SK-N-SH (cell line): ENCODE results near the gene KCNJ10. TPM values are rescaled to one million over a fixed set of nuclear protein-coding genes. Genes with fewer than 3 reads are reported as not detected.

ENCODE experiments used
- CTCF ChIA-PET: fragments of 300-600, 350-600 bp; formaldehyde crosslinking; extraction: SDS; loops from one replicate; lab custom pipeline; 2021; lab: Yijun Ruan, JAX
- POLR2A ChIA-PET: fragments of 350-600 bp; sonication (Branson Sonifier 250); formaldehyde crosslinking; extraction: SDS; loops from one replicate; lab custom pipeline; 2020; ENCODE audit warnings: antibody characterized with exemption, inconsistent platforms; lab: Yijun Ruan, JAX
- DNase-seq: peaks from one replicate; pipeline ENCODE4 v3.0.0; 2012
- H2AFZ ChIP-seq: fragments of 200-600 bp; sonication (generic); 2 replicates; pipeline ENCODE4 v1.8.1; 2016; ENCODE audit warnings: antibody characterized with exemption, mild to moderate bottlenecking, low read depth
- H3F3A ChIP-seq: fragments of 200-600 bp; sonication (generic); replicated peaks from 2 replicates; pipeline ENCODE3; 2016; ENCODE audit warnings: antibody characterized with exemption, mild to moderate bottlenecking; ENCODE audit not compliant: insufficient read depth
- H3K27ac ChIP-seq, 2 experiments: fragments of 200-500 bp in 1 of 2; fragments of 200-600 bp in 1 of 2; sonication (Bioruptor generic) in 1 of 2; sonication (generic), shearing (Covaris generic) in 1 of 2; 2 replicates each; pipeline versions ENCODE4 v1.5.1 to v1.6.1; 2014 to 2016; ENCODE audit warnings: low read depth in 2 of 2, inconsistent platforms in 1 of 2, low read length in 1 of 2, mild to moderate bottlenecking in 1 of 2, mixed read lengths in 1 of 2
- H3K27me3 ChIP-seq: fragments of 200-600 bp; sonication (generic), shearing (Covaris generic); 2 replicates; pipeline ENCODE4 v1.6.1; 2016; ENCODE audit warnings: mixed run types; ENCODE audit not compliant: insufficient read depth
- H3K36me3 ChIP-seq, 2 experiments: fragments of 200-500 bp in 1 of 2; fragments of 200-600 bp in 1 of 2; sonication (Bioruptor generic) in 1 of 2; sonication (generic) in 1 of 2; replicated peaks in 1 of 2; 2 replicates each; pipeline versions ENCODE3 to v1.5.1; 2014 to 2016; ENCODE audit warnings: low read length in 1 of 2, mild to moderate bottlenecking in 1 of 2; ENCODE audit not compliant: insufficient read depth in 2 of 2, control insufficient read depth in 1 of 2
- H3K4me1 ChIP-seq, 2 experiments: fragments of 200-500 bp in 1 of 2; fragments of 200-600 bp in 1 of 2; sonication (Bioruptor generic) in 1 of 2; sonication (generic), shearing (Covaris generic) in 1 of 2; 2 replicates each; pipeline versions ENCODE4 v1.5.1 to v1.6.1; 2014 to 2016; ENCODE audit warnings: low read depth in 1 of 2, low read length in 1 of 2, mixed run types in 1 of 2; ENCODE audit not compliant: insufficient read depth in 2 of 2, control insufficient read depth in 1 of 2
- H3K4me2 ChIP-seq: fragments of 200-600 bp; sonication (generic), shearing (Covaris generic); 2 replicates; pipeline ENCODE4 v1.6.1; 2017; ENCODE audit warnings: mixed run types
- H3K4me3 ChIP-seq, 2 experiments: fragments of 200-500 bp in 1 of 2; fragments of 200-600 bp in 1 of 2; sonication (Bioruptor generic) in 1 of 2; sonication (generic), shearing (Covaris generic) in 1 of 2; 2 replicates each; pipeline versions ENCODE4 v1.5.1 to v1.8.1; 2014 to 2016; ENCODE audit warnings: low read depth in 2 of 2, inconsistent platforms in 1 of 2, low read length in 1 of 2, mild to moderate bottlenecking in 1 of 2, mixed read lengths in 1 of 2, moderate library complexity in 1 of 2
- H3K79me2 ChIP-seq: fragments of 200-600 bp; sonication (generic); 2 replicates; pipeline ENCODE4 v1.8.1; 2017; ENCODE audit warnings: mild to moderate bottlenecking; ENCODE audit not compliant: insufficient read depth
- H3K9ac ChIP-seq: fragments of 200-600 bp; sonication (generic); 2 replicates; pipeline ENCODE4 v1.6.1; 2017; ENCODE audit warnings: mixed run types
- H3K9me2 ChIP-seq: fragments of 200-600 bp; sonication (generic); 2 replicates; pipeline ENCODE4 v1.6.1; 2017; ENCODE audit warnings: mixed run types
- H3K9me3 ChIP-seq: fragments of 200-600 bp; sonication (generic); 2 replicates; pipeline ENCODE4 v1.6.1; 2017; ENCODE audit warnings: mixed run types, mild to moderate bottlenecking, moderate library complexity
- H4K20me1 ChIP-seq: fragments of 200-600 bp; sonication (generic); 2 replicates; pipeline ENCODE4 v1.6.1; 2017; ENCODE audit warnings: mild to moderate bottlenecking, mixed run types; ENCODE audit not compliant: insufficient read depth
- CHD2 ChIP-seq: fragments of 150-350 bp; IDR thresholded peaks from 2 replicates; pipeline ENCODE4 v1.6.1; 2018; ENCODE audit warnings: low read length; ENCODE audit not compliant: partially characterized antibody
- ELF1 ChIP-seq: IDR thresholded peaks from 2 replicates; pipeline ENCODE4 v1.4.0; 2012
- EP300 ChIP-seq, 2 experiments: IDR thresholded peaks; 2 replicates each; pipeline versions ENCODE4 v1.4.0 to v1.6.1; 2012; ENCODE audit warnings: borderline replicate concordance in 1 of 2, low read depth in 1 of 2, low read length in 1 of 2
- EZH2phosphoT487 ChIP-seq: fragments of 200-600 bp; sonication (generic); IDR thresholded peaks from 2 replicates; pipeline ENCODE4 v1.6.1; 2017; ENCODE audit warnings: low read depth, mixed run types, mild to moderate bottlenecking, antibody characterized with exemption, moderate library complexity, borderline replicate concordance
- FOXJ3 ChIP-seq: sonication (generic); formaldehyde crosslinking; IDR thresholded peaks from 2 replicates; pipeline ENCODE4 v1.5.1; 2020; ENCODE audit warnings: mild to moderate bottlenecking, missing genetic modification reagents
- GABPA ChIP-seq: IDR thresholded peaks from 2 replicates; pipeline ENCODE4 v1.4.0; 2012; ENCODE audit warnings: low read depth, mild to moderate bottlenecking
- GATA2 ChIP-seq: sonication (generic); formaldehyde crosslinking; IDR thresholded peaks from 2 replicates; pipeline ENCODE4 v1.5.0; 2020; ENCODE audit warnings: mild to moderate bottlenecking, missing genetic modification reagents
- MEF2A ChIP-seq: IDR thresholded peaks from 2 replicates; pipeline ENCODE4 v1.4.0; 2012; ENCODE audit warnings: low read depth, borderline replicate concordance
- NRF1 ChIP-seq: IDR thresholded peaks from 2 replicates; pipeline ENCODE4 v1.6.1; 2012; ENCODE audit warnings: low read depth, mild to moderate bottlenecking, low read length
- TAF1 ChIP-seq: IDR thresholded peaks from 2 replicates; pipeline ENCODE4 v1.6.1; 2012; ENCODE audit warnings: low read depth, mild to moderate bottlenecking, low read length, moderate library complexity, borderline replicate concordance
- USF1 ChIP-seq: IDR thresholded peaks from 2 replicates; pipeline ENCODE4 v1.4.0; 2012; ENCODE audit warnings: low read depth, borderline replicate concordance
- WGBS: methylation state at CpG from one replicate; pipeline ENCODE4 v1.1.6; 2017; ENCODE audit warnings: low lambda C conversion rate; 5-methylcytosine and 5-hydroxymethylcytosine counted together
- polyA plus RNA-seq, 3 experiments: library from polyadenylated mRNA; depleted of rRNA; stranded (reverse); fragments of >200 nt; gene quantifications; 2 replicates each; pipeline ENCODE4 v1.2.3, GENCODE V29; 2012
- TF ChIP-seq, protein P1 (sequence below): IDR thresholded peaks from 2 replicates; pipeline ENCODE4 v1.4.0; 2012; ENCODE audit warnings: low read depth, borderline replicate concordance
- TF ChIP-seq, protein P2 (sequence below): fragments of 150-350 bp; IDR thresholded peaks from 2 replicates; pipeline ENCODE4 v1.6.1; 2017; ENCODE audit warnings: antibody characterized with exemption, low read length, low read depth, borderline replicate concordance

Gene KCNJ10
- polyA plus RNA-seq, 1 of the 3 experiments (the other 2 are of a cell fraction) = not detected

- 8% methylated on average over 2 of the region's 2 CpGs for WGBS
- Histone ChIP-seq H3F3A (no peaks in the 10 kb centered on the region), H3K9me3 (no peaks in the 10 kb centered on the region), H3K9me2 (no peaks in the 10 kb centered on the region), H3K9ac (no peak overlapping the region), H3K79me2 (no peaks in the 10 kb centered on the region), H3K4me2 (no peak overlapping the region), H3K4me3 (no peak overlapping the region), H2AFZ (no peak overlapping the region), H3K36me3 (no peaks in the 10 kb centered on the region), H3K4me1 (peaks cover 0 to 2% of the 10 kb centered on the region in 2 experiments; a peak in 1 of 4 replicates), H3K27me3 (no peaks in the 10 kb centered on the region; the same call in 1 of the 2 replicates), H3K27ac (no peak overlapping the region), H4K20me1 (no peaks in the 10 kb centered on the region)
- POLR2A ChIA-PET = no interaction called here
- no peak for DNase-seq
- no peak for TF ChIP-seq USF1
- no peak for TF ChIP-seq EZH2phosphoT487
- TF ChIP-seq MEF2A = no peak
- CTCF ChIA-PET = interaction anchor here (2.8 to 13.1 kb wide), 2 partner anchors 15 to 56 kb away, joined by 7 to 100 read pairs; no protein-coding TSS in a partner anchor
Measured at GRCh38 chr1:159951016-159951415, 118.9 kb downstream of the KCNJ10 start.

GRCh38 chr1:159949981-159950381, 120.0 kb downstream of the KCNJ10 start:
- Histone ChIP-seq H2AFZ (no peak overlapping the region), H3K4me1 (peaks cover 0 to 4% of the 10 kb centered on the region in 2 experiments; a peak in 1 of 4 replicates), H3K4me3 (no peak overlapping the region), H3K27ac (no peak overlapping the region), H4K20me1 (no peaks in the 10 kb centered on the region), H3K36me3 (no peaks in the 10 kb centered on the region), H3K9ac (no peak overlapping the region), H3K27me3 (no peaks in the 10 kb centered on the region; the same call in 1 of the 2 replicates), H3K9me2 (no peaks in the 10 kb centered on the region), H3F3A (no peaks in the 10 kb centered on the region), H3K9me3 (no peaks in the 10 kb centered on the region), H3K79me2 (no peaks in the 10 kb centered on the region), H3K4me2 (no peak overlapping the region)
- 55% methylated on average over 4 of the region's 4 CpGs for WGBS
- TF ChIP-seq GABPA (no peak), FOXJ3 (CRISPR knock-in tag) (no peak), ELF1 (no peak), EP300 (IDR thresholded peaks at IDR 0.05; ENCODE audit: borderline replicate concordance in 1 of 2, low read depth in 1 of 2, low read length in 1 of 2) (no peak), CHD2 (no peak), TAF1 (no peak), GATA2 (CRISPR knock-in tag) (no peak), NRF1 (no peak)
- TF ChIP-seq, protein P1, sequence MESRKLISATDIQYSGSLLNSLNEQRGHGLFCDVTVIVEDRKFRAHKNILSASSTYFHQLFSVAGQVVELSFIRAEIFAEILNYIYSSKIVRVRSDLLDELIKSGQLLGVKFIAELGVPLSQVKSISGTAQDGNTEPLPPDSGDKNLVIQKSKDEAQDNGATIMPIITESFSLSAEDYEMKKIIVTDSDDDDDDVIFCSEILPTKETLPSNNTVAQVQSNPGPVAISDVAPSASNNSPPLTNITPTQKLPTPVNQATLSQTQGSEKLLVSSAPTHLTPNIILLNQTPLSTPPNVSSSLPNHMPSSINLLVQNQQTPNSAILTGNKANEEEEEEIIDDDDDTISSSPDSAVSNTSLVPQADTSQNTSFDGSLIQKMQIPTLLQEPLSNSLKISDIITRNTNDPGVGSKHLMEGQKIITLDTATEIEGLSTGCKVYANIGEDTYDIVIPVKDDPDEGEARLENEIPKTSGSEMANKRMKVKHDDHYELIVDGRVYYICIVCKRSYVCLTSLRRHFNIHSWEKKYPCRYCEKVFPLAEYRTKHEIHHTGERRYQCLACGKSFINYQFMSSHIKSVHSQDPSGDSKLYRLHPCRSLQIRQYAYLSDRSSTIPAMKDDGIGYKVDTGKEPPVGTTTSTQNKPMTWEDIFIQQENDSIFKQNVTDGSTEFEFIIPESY = no peak
- TF ChIP-seq, protein P2, sequence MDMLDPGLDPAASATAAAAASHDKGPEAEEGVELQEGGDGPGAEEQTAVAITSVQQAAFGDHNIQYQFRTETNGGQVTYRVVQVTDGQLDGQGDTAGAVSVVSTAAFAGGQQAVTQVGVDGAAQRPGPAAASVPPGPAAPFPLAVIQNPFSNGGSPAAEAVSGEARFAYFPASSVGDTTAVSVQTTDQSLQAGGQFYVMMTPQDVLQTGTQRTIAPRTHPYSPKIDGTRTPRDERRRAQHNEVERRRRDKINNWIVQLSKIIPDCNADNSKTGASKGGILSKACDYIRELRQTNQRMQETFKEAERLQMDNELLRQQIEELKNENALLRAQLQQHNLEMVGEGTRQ = no peak
- ChIA-PET CTCF (interaction anchor here (1.1 to 13.1 kb wide), 3 partner anchors 10 to 57 kb away, joined by 3 to 100 read pairs (median 7); no protein-coding TSS in a partner anchor), POLR2A (no interaction called here)
- DNase-seq = no peak
